Liver (tissue), 9 donors: ENCODE measurements around the gene OR10H2. TPM values are rescaled to one million over a fixed set of nuclear protein-coding genes. Genes with fewer than 3 reads are reported as not detected.

Experiments
- DNase-seq: peaks from one replicate; pipeline ENCODE4 v3.0.0-alpha.2; 2017; ENCODE audit warnings: low spot score
- H3K27ac ChIP-seq, 2 donors: one replicate each; pipeline ENCODE4 v1.7.0; 2013; ENCODE audit warnings: inconsistent platforms in 2 of 2, low read length in 2 of 2, control low read depth in 1 of 2, low read depth in 1 of 2, mild to moderate bottlenecking in 1 of 2
- H3K27me3 ChIP-seq, 4 donors: one replicate each; pipeline versions ENCODE4 v1.6.1 to v1.7.0; 2013; ENCODE audit warnings: low read length in 3 of 4, inconsistent platforms in 1 of 4, mild to moderate bottlenecking in 1 of 4, moderate library complexity in 1 of 4; ENCODE audit not compliant: control insufficient read depth in 4 of 4, insufficient read depth in 4 of 4
- H3K36me3 ChIP-seq, 4 donors: one replicate each; pipeline versions ENCODE4 v1.6.1 to v1.7.0; 2013; ENCODE audit warnings: low read length in 3 of 4, mild to moderate bottlenecking in 3 of 4, low read depth in 1 of 4, moderate library complexity in 1 of 4; ENCODE audit not compliant: control insufficient read depth in 4 of 4, insufficient read depth in 3 of 4
- H3K4me1 ChIP-seq, 4 donors: one replicate each; pipeline versions ENCODE4 v1.6.1 to v1.7.0; 2013; ENCODE audit warnings: low read length in 3 of 4, mild to moderate bottlenecking in 3 of 4, moderate library complexity in 1 of 4; ENCODE audit not compliant: control insufficient read depth in 4 of 4, insufficient read depth in 4 of 4
- H3K4me3 ChIP-seq, 3 donors: one replicate each; pipeline versions ENCODE4 v1.6.1 to v1.7.0; 2013; ENCODE audit warnings: low read length in 3 of 3, control low read depth in 1 of 3, low read depth in 1 of 3, mild to moderate bottlenecking in 1 of 3
- H3K9ac ChIP-seq, 2 donors: one replicate each; pipeline ENCODE4 v1.7.0; 2013; ENCODE audit warnings: low read length in 2 of 2, mild to moderate bottlenecking in 2 of 2, moderate library complexity in 2 of 2, control low read depth in 1 of 2, low read depth in 1 of 2
- H3K9me3 ChIP-seq, 4 donors: one replicate each; pipeline versions ENCODE4 v1.6.1 to v1.7.0; 2013; ENCODE audit warnings: low read length in 3 of 4; ENCODE audit not compliant: control insufficient read depth in 4 of 4
- EGR1 ChIP-seq, 2 donors: IDR thresholded peaks; 2 replicates each; pipeline ENCODE4 v1.6.1; 2016 to 2018; ENCODE audit warnings: antibody characterized with exemption in 2 of 2, low read depth in 2 of 2
- FOXA1 ChIP-seq: IDR thresholded peaks from 2 replicates; pipeline ENCODE4 v1.6.1; 2016; ENCODE audit warnings: antibody characterized with exemption
- FOXA2 ChIP-seq: IDR thresholded peaks from 2 replicates; pipeline ENCODE4 v1.6.1; 2016; ENCODE audit warnings: antibody characterized with exemption
- GABPA ChIP-seq, 2 donors: IDR thresholded peaks in 1 of 2; conservative IDR thresholded peaks in 1 of 2; 2 replicates each; pipeline ENCODE4 v1.6.1; 2016; ENCODE audit warnings: antibody characterized with exemption in 2 of 2, mild to moderate bottlenecking in 1 of 2, moderate library complexity in 1 of 2
- HNF4A ChIP-seq, 2 donors: conservative IDR thresholded peaks; 2 replicates each; pipeline ENCODE4 v1.6.1; 2016; ENCODE audit warnings: antibody characterized with exemption in 2 of 2, mild to moderate bottlenecking in 2 of 2
- HNF4G ChIP-seq: IDR thresholded peaks from 2 replicates; pipeline ENCODE4 v1.6.1; 2016; ENCODE audit warnings: antibody characterized with exemption
- JUND ChIP-seq, 2 donors: IDR thresholded peaks; 2 replicates each; pipeline ENCODE4 v1.6.1; 2016; ENCODE audit warnings: antibody characterized with exemption in 2 of 2
- NR2F2 ChIP-seq: IDR thresholded peaks from 2 replicates; pipeline ENCODE4 v1.6.1; 2016; ENCODE audit warnings: antibody characterized with exemption
- RAD21 ChIP-seq, 2 donors: IDR thresholded peaks; 2 replicates each; pipeline ENCODE4 v1.6.1; 2016; ENCODE audit warnings: antibody characterized with exemption in 2 of 2, mild to moderate bottlenecking in 2 of 2
- RXRA ChIP-seq, 2 donors: IDR thresholded peaks; 2 replicates each; pipeline ENCODE4 v1.6.1; 2017 to 2018; ENCODE audit warnings: antibody characterized with exemption in 2 of 2, mild to moderate bottlenecking in 1 of 2
- SP1 ChIP-seq: IDR thresholded peaks from 2 replicates; pipeline ENCODE4 v1.6.1; 2018; ENCODE audit warnings: antibody characterized with exemption, mild to moderate bottlenecking
- TAF1 ChIP-seq: conservative IDR thresholded peaks from 2 replicates; pipeline ENCODE4 v1.6.1; 2016; ENCODE audit warnings: antibody characterized with exemption, mild to moderate bottlenecking
- YY1 ChIP-seq: IDR thresholded peaks from 2 replicates; pipeline ENCODE4 v1.6.1; 2016; ENCODE audit warnings: antibody characterized with exemption, mild to moderate bottlenecking
- WGBS: extraction: QIAGEN DNeasy Blood & Tissue Kit; methylation state at CpG from one replicate; pipeline ENCODE4 v1.1.7; 2013; 5-methylcytosine and 5-hydroxymethylcytosine counted together
- polyA plus RNA-seq, 2 donors: library from polyadenylated mRNA; stranded (reverse) in 1 of 2; unstranded in 1 of 2; fragments of 200-250 nt in 1 of 2; fragments of >200 nt in 1 of 2; fragmentation: Nextera tagmentation in 1 of 2; extraction: Ambion mirVana in 1 of 2; gene quantifications; one replicate each; pipeline versions ENCODE4 v1.2.1 to v1.2.3, GENCODE V29; 2013 to 2015
- total RNA-seq, 2 donors: library from RNA; depleted of rRNA; stranded (reverse); fragments of >200 nt; gene quantifications; one replicate each; pipeline ENCODE4 v1.2.3, GENCODE V29; 2014
- TF ChIP-seq, protein P1 (sequence below): IDR thresholded peaks from 2 replicates; pipeline ENCODE4 v1.6.1; 2016; ENCODE audit warnings: antibody characterized with exemption
- TF ChIP-seq, protein P2 (sequence below): IDR thresholded peaks from 2 replicates; pipeline ENCODE4 v1.6.1; 2016; ENCODE audit warnings: antibody characterized with exemption
- TF ChIP-seq, protein P3 (sequence below): IDR thresholded peaks from 2 replicates; pipeline ENCODE4 v1.6.1; 2016; ENCODE audit warnings: antibody characterized with exemption, mild to moderate bottlenecking
- TF ChIP-seq, protein P4 (sequence below): fragments of 150-350 bp; IDR thresholded peaks from 2 replicates; pipeline ENCODE4 v1.5.1; 2017; ENCODE audit warnings: improper control_type of control experiment, low read depth, low read length; ENCODE audit not compliant: missing input control
- TF ChIP-seq, protein P5 (sequence below): IDR thresholded peaks from 2 replicates; pipeline ENCODE4 v1.6.1; 2016; ENCODE audit warnings: antibody characterized with exemption
- donor health status: healthy.
- donor health status: healthy.
- donor health status: healthy.
- donor health status: healthy.
- donor health status: healthy.

Gene OR10H2
- total and polyA plus RNA-seq, 4 donors: not detected

DNA sequence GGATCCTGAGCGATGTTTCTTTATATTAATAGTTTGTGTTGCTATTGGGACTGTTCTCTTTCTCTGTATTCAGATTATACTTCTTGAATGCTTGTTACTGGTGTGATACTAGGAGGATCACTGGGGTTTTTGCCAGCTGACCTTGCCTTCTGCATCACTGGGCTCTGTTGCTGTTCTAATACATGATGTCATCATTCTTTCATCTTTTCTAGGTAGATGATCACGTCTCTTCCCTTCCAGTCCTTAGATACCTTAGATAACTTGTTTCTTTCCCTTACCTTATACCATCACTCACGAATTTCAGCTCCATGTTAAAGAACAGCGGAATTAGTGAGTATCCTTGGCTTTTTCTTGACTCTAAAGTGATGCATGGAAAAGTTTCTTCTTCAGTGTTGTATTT, 9.9 kb downstream of the OR10H2 start, which contains the start of gene OR10H3 (continued):
- no peak for TF ChIP-seq FOXA1
- no peak for TF ChIP-seq TAF1
- TF ChIP-seq HNF4A (conservative IDR thresholded peaks at IDR 0.05): no peak
- no peak for TF ChIP-seq NR2F2

DNA sequence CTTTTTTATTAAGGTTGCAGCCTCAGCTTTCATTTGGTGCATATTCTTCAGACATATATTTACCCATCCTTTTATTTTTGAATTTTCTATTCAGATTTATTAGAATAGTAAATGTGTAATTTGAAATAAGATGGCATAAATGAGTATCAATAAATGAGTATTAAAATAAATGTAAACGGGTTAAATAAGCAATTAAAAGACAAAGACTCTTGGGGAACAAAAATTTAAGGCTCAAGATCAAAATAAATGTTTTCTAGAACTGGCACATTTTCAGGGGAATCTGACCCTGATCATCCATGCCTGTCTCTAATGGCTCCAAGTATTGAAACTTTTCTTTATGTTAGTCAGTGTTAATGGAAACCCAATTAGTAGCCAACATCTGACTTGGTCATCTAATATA, 13.0 kb downstream of the OR10H2 start:
- Histone ChIP-seq H3K27me3 (peaks cover 0 to 3% (median 0%) of the 10 kb centered on the region in 4 donors), H3K36me3 (no peaks in the 10 kb centered on the region), H3K9ac (no peak overlapping the region), H3K27ac (no peak overlapping the region), H3K9me3 (peaks cover 0 to 7% (median 0%) of the 10 kb centered on the region in 4 donors), H3K4me3 (no peak overlapping the region), H3K4me1 (no peaks in the 10 kb centered on the region)
- WGBS: 63% methylated on average over 1 of the region's 1 CpG
- TF ChIP-seq, protein P1, sequence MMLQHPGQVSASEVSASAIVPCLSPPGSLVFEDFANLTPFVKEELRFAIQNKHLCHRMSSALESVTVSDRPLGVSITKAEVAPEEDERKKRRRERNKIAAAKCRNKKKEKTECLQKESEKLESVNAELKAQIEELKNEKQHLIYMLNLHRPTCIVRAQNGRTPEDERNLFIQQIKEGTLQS: no peak
- TF ChIP-seq SP1: no peak
- no peak for TF ChIP-seq YY1
- TF ChIP-seq EGR1 (IDR thresholded peaks at IDR 0.05; ENCODE audit: low read depth in 2 of 2): no peak
- TF ChIP-seq HNF4G: no peak
- TF ChIP-seq, protein P2, sequence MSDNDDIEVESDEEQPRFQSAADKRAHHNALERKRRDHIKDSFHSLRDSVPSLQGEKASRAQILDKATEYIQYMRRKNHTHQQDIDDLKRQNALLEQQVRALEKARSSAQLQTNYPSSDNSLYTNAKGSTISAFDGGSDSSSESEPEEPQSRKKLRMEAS: no peak
- no peak for TF ChIP-seq GABPA (IDR thresholded peaks at IDR 0.05 in 1 of 2, conservative IDR thresholded peaks at IDR 0.05 in 1 of 2)
- TF ChIP-seq, protein P3, sequence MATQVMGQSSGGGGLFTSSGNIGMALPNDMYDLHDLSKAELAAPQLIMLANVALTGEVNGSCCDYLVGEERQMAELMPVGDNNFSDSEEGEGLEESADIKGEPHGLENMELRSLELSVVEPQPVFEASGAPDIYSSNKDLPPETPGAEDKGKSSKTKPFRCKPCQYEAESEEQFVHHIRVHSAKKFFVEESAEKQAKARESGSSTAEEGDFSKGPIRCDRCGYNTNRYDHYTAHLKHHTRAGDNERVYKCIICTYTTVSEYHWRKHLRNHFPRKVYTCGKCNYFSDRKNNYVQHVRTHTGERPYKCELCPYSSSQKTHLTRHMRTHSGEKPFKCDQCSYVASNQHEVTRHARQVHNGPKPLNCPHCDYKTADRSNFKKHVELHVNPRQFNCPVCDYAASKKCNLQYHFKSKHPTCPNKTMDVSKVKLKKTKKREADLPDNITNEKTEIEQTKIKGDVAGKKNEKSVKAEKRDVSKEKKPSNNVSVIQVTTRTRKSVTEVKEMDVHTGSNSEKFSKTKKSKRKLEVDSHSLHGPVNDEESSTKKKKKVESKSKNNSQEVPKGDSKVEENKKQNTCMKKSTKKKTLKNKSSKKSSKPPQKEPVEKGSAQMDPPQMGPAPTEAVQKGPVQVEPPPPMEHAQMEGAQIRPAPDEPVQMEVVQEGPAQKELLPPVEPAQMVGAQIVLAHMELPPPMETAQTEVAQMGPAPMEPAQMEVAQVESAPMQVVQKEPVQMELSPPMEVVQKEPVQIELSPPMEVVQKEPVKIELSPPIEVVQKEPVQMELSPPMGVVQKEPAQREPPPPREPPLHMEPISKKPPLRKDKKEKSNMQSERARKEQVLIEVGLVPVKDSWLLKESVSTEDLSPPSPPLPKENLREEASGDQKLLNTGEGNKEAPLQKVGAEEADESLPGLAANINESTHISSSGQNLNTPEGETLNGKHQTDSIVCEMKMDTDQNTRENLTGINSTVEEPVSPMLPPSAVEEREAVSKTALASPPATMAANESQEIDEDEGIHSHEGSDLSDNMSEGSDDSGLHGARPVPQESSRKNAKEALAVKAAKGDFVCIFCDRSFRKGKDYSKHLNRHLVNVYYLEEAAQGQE: no peak
- TF ChIP-seq JUND (IDR thresholded peaks at IDR 0.05): no peak
- TF ChIP-seq FOXA1: no peak
- TF ChIP-seq HNF4A (conservative IDR thresholded peaks at IDR 0.05): no peak
- no peak for TF ChIP-seq FOXA2
- TF ChIP-seq NR2F2: no peak
- TF ChIP-seq, protein P4, sequence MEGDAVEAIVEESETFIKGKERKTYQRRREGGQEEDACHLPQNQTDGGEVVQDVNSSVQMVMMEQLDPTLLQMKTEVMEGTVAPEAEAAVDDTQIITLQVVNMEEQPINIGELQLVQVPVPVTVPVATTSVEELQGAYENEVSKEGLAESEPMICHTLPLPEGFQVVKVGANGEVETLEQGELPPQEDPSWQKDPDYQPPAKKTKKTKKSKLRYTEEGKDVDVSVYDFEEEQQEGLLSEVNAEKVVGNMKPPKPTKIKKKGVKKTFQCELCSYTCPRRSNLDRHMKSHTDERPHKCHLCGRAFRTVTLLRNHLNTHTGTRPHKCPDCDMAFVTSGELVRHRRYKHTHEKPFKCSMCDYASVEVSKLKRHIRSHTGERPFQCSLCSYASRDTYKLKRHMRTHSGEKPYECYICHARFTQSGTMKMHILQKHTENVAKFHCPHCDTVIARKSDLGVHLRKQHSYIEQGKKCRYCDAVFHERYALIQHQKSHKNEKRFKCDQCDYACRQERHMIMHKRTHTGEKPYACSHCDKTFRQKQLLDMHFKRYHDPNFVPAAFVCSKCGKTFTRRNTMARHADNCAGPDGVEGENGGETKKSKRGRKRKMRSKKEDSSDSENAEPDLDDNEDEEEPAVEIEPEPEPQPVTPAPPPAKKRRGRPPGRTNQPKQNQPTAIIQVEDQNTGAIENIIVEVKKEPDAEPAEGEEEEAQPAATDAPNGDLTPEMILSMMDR: no peak
- TF ChIP-seq TAF1: no peak
- TF ChIP-seq RXRA (IDR thresholded peaks at IDR 0.05): no peak
- TF ChIP-seq RAD21 (IDR thresholded peaks at IDR 0.05): no peak
- TF ChIP-seq, protein P5, sequence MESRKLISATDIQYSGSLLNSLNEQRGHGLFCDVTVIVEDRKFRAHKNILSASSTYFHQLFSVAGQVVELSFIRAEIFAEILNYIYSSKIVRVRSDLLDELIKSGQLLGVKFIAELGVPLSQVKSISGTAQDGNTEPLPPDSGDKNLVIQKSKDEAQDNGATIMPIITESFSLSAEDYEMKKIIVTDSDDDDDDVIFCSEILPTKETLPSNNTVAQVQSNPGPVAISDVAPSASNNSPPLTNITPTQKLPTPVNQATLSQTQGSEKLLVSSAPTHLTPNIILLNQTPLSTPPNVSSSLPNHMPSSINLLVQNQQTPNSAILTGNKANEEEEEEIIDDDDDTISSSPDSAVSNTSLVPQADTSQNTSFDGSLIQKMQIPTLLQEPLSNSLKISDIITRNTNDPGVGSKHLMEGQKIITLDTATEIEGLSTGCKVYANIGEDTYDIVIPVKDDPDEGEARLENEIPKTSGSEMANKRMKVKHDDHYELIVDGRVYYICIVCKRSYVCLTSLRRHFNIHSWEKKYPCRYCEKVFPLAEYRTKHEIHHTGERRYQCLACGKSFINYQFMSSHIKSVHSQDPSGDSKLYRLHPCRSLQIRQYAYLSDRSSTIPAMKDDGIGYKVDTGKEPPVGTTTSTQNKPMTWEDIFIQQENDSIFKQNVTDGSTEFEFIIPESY: no peak
- DNase-seq: no peak
